Measurements from ENCODE around the gene YEATS4. TPM values are rescaled to one million over a fixed set of nuclear protein-coding genes. Genes with fewer than 3 reads are reported as not detected.

Gene YEATS4
- total and polyA plus RNA-seq, 2 donors from 2014 or later: 14.5 to 15.6 TPM

GRCh38 chr12:69331519-69331908 is 28.0 kb upstream of the YEATS4 start:
- H3K27ac ChIP-seq (ENCODE audit: low read depth in 2 of 2, low read length in 2 of 2): peak overlapping the region; percentile 30 to 56
- no peaks in the 10 kb centered on the region for H3K36me3 ChIP-seq (ENCODE audit: control insufficient read depth in 2 of 3, insufficient read depth in 3 of 3, low read length in 3 of 3)
- H3K9ac ChIP-seq (ENCODE audit: low read length in 3 of 3): peak overlapping the region; percentile 48 to 72 (median 55)
- no peak for TF ChIP-seq CTCF (IDR thresholded peaks at IDR 0.05; ENCODE audit: borderline replicate concordance, extremely low read depth, insufficient read depth)
- intact Hi-C loops (cut with DNase I): no loop called here
- DNase-seq (peak in 1 of 5 donors; percentile 16), FAIRE-seq (no peak)
- no peaks in the 10 kb centered on the region for H3K27me3 ChIP-seq (ENCODE audit: control insufficient read depth, insufficient read depth, low read length)
- no peaks in the 10 kb centered on the region for H3K9me3 ChIP-seq (ENCODE audit: control insufficient read depth in 2 of 3, insufficient read depth in 1 of 3, low read length in 3 of 3)
- H3K4me3 ChIP-seq (ENCODE audit: low read length in 3 of 3): peak overlapping the region; percentile 45 to 79 (median 76)
- H3K4me1 ChIP-seq (ENCODE audit: control insufficient read depth in 2 of 3, insufficient read depth in 2 of 3, low read depth in 1 of 3, low read length in 3 of 3): peaks cover 0 to 6% (median 2%) of the 10 kb centered on the region in 3 donors

- no peaks in the 10 kb centered on the region for H3K27me3 ChIP-seq (ENCODE audit: control insufficient read depth, insufficient read depth, low read length)
- H3K9me3 ChIP-seq (ENCODE audit: control insufficient read depth in 2 of 3, insufficient read depth in 1 of 3, low read length in 3 of 3): no peaks in the 10 kb centered on the region
- intact Hi-C loops (cut with DNase I): no loop called here
- no peaks in the 10 kb centered on the region for H3K36me3 ChIP-seq (ENCODE audit: control insufficient read depth in 2 of 3, insufficient read depth in 3 of 3, low read length in 3 of 3)
- FAIRE-seq (no peak), DNase-seq (peak in 1 of 5 donors; percentile 4)
- H3K4me1 ChIP-seq (ENCODE audit: control insufficient read depth in 2 of 3, insufficient read depth in 2 of 3, low read depth in 1 of 3, low read length in 3 of 3): peaks cover 0 to 6% (median 2%) of the 10 kb centered on the region in 3 donors
- peak overlapping the region in 1 of 2 donors; percentile 20 for H3K27ac ChIP-seq (ENCODE audit: low read depth in 2 of 2, low read length in 2 of 2)
- peak overlapping the region; percentile 45 to 79 (median 76) for H3K4me3 ChIP-seq (ENCODE audit: low read length in 3 of 3)
- no peak for TF ChIP-seq CTCF (IDR thresholded peaks at IDR 0.05; ENCODE audit: borderline replicate concordance, extremely low read depth, insufficient read depth)
- H3K9ac ChIP-seq (ENCODE audit: low read length in 3 of 3): peak overlapping the region in 1 of 3 donors; percentile 55
Observed at GRCh38 chr12:69331909-69332684, 27.4 kb upstream of the YEATS4 start.

- H3K27ac ChIP-seq (ENCODE audit: low read depth in 2 of 2, low read length in 2 of 2): no peak overlapping the region
- no peaks in the 10 kb centered on the region for H3K27me3 ChIP-seq (ENCODE audit: control insufficient read depth, insufficient read depth, low read length)
- no peak for FAIRE-seq
Observed at GRCh38 chr12:69332815-69333358, 26.7 kb upstream of the YEATS4 start.

More at GRCh38 chr12:69332815-69333358, 26.7 kb upstream of the YEATS4 start:
- TF ChIP-seq CTCF (IDR thresholded peaks at IDR 0.05; ENCODE audit: borderline replicate concordance, extremely low read depth, insufficient read depth): no peak
- H3K9ac ChIP-seq (ENCODE audit: low read length in 3 of 3): no peak overlapping the region
- intact Hi-C loops (cut with DNase I): no loop called here
- H3K9me3 ChIP-seq (ENCODE audit: control insufficient read depth in 2 of 3, insufficient read depth in 1 of 3, low read length in 3 of 3): no peaks in the 10 kb centered on the region
- no peaks in the 10 kb centered on the region for H3K36me3 ChIP-seq (ENCODE audit: control insufficient read depth in 2 of 3, insufficient read depth in 3 of 3, low read length in 3 of 3)
- no peak overlapping the region for H3K4me3 ChIP-seq (ENCODE audit: low read length in 3 of 3)
- peaks cover 0 to 6% (median 2%) of the 10 kb centered on the region in 3 donors for H3K4me1 ChIP-seq (ENCODE audit: control insufficient read depth in 2 of 3, insufficient read depth in 2 of 3, low read depth in 1 of 3, low read length in 3 of 3)
- DNase-seq: no peak
